ENCODE data around the gene SUCLG2. TPM values are rescaled to one million over a fixed set of nuclear protein-coding genes. Genes with fewer than 3 reads are reported as not detected.

Gene SUCLG2
- total RNA-seq, 1 donor from 2014 or later, result 29.5 TPM

- intact Hi-C loops (cut with DNase I), result no loop called here
- DNase-seq (ENCODE audit: extremely low spot score in 2 of 2), result no peak
- Histone ChIP-seq H3K27me3 (no peaks in the 10 kb centered on the region), H3K4me1 (no peaks in the 10 kb centered on the region), H3K9me3 (no peaks in the 10 kb centered on the region), H3K36me3 (no peaks in the 10 kb centered on the region), H3K4me3 (no peak overlapping the region), H3K27ac (no peak overlapping the region)
- TF ChIP-seq POLR2A (IDR thresholded peaks at IDR 0.05), result no peak
- TF ChIP-seq CTCF (IDR thresholded peaks at IDR 0.05), result no peak
- no peak for TF ChIP-seq POLR2AphosphoS5 (IDR thresholded peaks at IDR 0.05; ENCODE audit: insufficient read depth in 1 of 2, low read depth in 1 of 2)
Measured at GRCh38 chr3:67453628-67454027, 200.8 kb downstream of the SUCLG2 start.

- no peaks in the 10 kb centered on the region for H3K9me3 ChIP-seq
- H3K27me3 ChIP-seq, result no peaks in the 10 kb centered on the region
- intact Hi-C loops (cut with DNase I), result no loop called here
- no peaks in the 10 kb centered on the region for H3K36me3 ChIP-seq
- DNase-seq (ENCODE audit: extremely low spot score in 2 of 2), result no peak
- TF ChIP-seq POLR2AphosphoS5 (IDR thresholded peaks at IDR 0.05; ENCODE audit: insufficient read depth in 1 of 2, low read depth in 1 of 2) (no peak), POLR2A (IDR thresholded peaks at IDR 0.05) (no peak), CTCF (IDR thresholded peaks at IDR 0.05) (no peak)
- no peak overlapping the region for H3K4me3 ChIP-seq
- no peak overlapping the region for H3K27ac ChIP-seq
- no peaks in the 10 kb centered on the region for H3K4me1 ChIP-seq
Measured at GRCh38 chr3:67450153-67450552, 204.3 kb downstream of the SUCLG2 start.

GRCh38 chr3:67447393-67447792, 207.0 kb downstream of the SUCLG2 start:
- Histone ChIP-seq H3K27me3 (no peaks in the 10 kb centered on the region), H3K36me3 (no peaks in the 10 kb centered on the region), H3K27ac (no peak overlapping the region), H3K9me3 (no peaks in the 10 kb centered on the region), H3K4me1 (no peaks in the 10 kb centered on the region), H3K4me3 (no peak overlapping the region)
- no peak for TF ChIP-seq POLR2AphosphoS5 (IDR thresholded peaks at IDR 0.05; ENCODE audit: insufficient read depth in 1 of 2, low read depth in 1 of 2)
- DNase-seq (ENCODE audit: extremely low spot score in 2 of 2), result no peak
- intact Hi-C loops (cut with DNase I), result no loop called here

GRCh38 chr3:67437789-67438188, 216.6 kb downstream of the SUCLG2 start:
- TF ChIP-seq CTCF (IDR thresholded peaks at IDR 0.05) (no peak), POLR2AphosphoS5 (IDR thresholded peaks at IDR 0.05; ENCODE audit: insufficient read depth in 1 of 2, low read depth in 1 of 2) (no peak), POLR2A (IDR thresholded peaks at IDR 0.05) (no peak)
- Histone ChIP-seq H3K27ac (no peak overlapping the region), H3K4me3 (no peak overlapping the region), H3K9me3 (no peaks in the 10 kb centered on the region), H3K4me1 (no peaks in the 10 kb centered on the region), H3K27me3 (no peaks in the 10 kb centered on the region), H3K36me3 (no peaks in the 10 kb centered on the region)
- intact Hi-C loops (cut with DNase I), result no loop called here
- DNase-seq (ENCODE audit: extremely low spot score in 2 of 2), result no peak

GRCh38 chr3:67437090-67437489, 217.3 kb downstream of the SUCLG2 start:
- DNase-seq (ENCODE audit: extremely low spot score in 2 of 2), result no peak
- Histone ChIP-seq H3K27me3 (no peaks in the 10 kb centered on the region), H3K9me3 (no peaks in the 10 kb centered on the region), H3K36me3 (no peaks in the 10 kb centered on the region), H3K4me1 (no peaks in the 10 kb centered on the region), H3K27ac (no peak overlapping the region), H3K4me3 (no peak overlapping the region)
- TF ChIP-seq CTCF (IDR thresholded peaks at IDR 0.05) (no peak), POLR2AphosphoS5 (IDR thresholded peaks at IDR 0.05; ENCODE audit: insufficient read depth in 1 of 2, low read depth in 1 of 2) (no peak), POLR2A (IDR thresholded peaks at IDR 0.05) (no peak)
- intact Hi-C loops (cut with DNase I), result no loop called here

DNA sequence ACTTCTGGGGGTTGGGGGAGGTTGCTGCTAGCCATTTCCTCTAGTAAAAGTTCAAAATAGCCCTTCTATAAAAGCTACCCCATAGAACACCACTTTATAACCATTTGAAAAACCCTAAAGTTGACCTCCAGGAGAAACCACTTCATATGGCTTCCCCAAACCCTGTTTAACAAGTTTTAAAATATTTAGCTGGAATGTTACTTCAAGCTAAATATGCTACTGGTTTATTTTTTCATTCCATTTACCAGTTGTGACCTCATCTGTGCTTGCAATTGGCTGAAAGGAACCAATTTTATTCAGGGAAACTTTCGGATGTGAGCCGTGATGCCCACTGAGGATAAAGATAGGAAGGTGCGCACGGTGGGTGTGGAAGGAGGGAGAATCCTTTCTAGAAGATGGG, 221.3 kb downstream of the SUCLG2 start:
- no peak overlapping the region for H3K27ac ChIP-seq
- no peaks in the 10 kb centered on the region for H3K27me3 ChIP-seq
- no peaks in the 10 kb centered on the region for H3K9me3 ChIP-seq
- intact Hi-C loops (cut with DNase I), result no loop called here
- H3K4me3 ChIP-seq, result no peak overlapping the region
- no peak for TF ChIP-seq POLR2AphosphoS5 (IDR thresholded peaks at IDR 0.05; ENCODE audit: insufficient read depth in 1 of 2, low read depth in 1 of 2)
- TF ChIP-seq CTCF (IDR thresholded peaks at IDR 0.05), result no peak
- TF ChIP-seq POLR2A (IDR thresholded peaks at IDR 0.05), result no peak
- H3K4me1 ChIP-seq, result no peaks in the 10 kb centered on the region
- no peak for DNase-seq (ENCODE audit: extremely low spot score in 2 of 2)
- H3K36me3 ChIP-seq, result no peaks in the 10 kb centered on the region
